Uterus (tissue), 2 donors: ENCODE measurements around the gene NLN.

Experiments
- CTCF ChIP-seq, 4 experiments: fragments of 200-600 bp in 2 of 4; fragments of 450-650 bp in 2 of 4; sonication (generic) in 2 of 4; IDR thresholded peaks; one replicate each; pipeline ENCODE4 v1.5.1; 2016 to 2019; ENCODE audit warnings: antibody characterized with exemption in 4 of 4, mild to moderate bottlenecking in 2 of 4, moderate library complexity in 1 of 4
- POLR2A ChIP-seq, 2 donors: fragments of 450-650 bp; IDR thresholded peaks; one replicate each; pipeline ENCODE4 v1.6.1; 2016; ENCODE audit warnings: antibody characterized with exemption in 2 of 2, mild to moderate bottlenecking in 1 of 2, moderate library complexity in 1 of 2

GRCh38 chr5:65778126-65778525 is 56.1 kb downstream of the NLN start:
- no peak for TF ChIP-seq CTCF (IDR thresholded peaks at IDR 0.05)
- no peak for TF ChIP-seq POLR2A (IDR thresholded peaks at IDR 0.05)
